Stimulated activated CD4-positive, alpha-beta T cell treated with anti-CD3 and anti-CD28 coated beads, Interleukin-1b, Interleukin-23, amount 100 ng/mL, for 1 hour (primary cell): Measurements from ENCODE around the gene UGGT2.
"Not testable (repeated sequence)": the region's sequence is repeated elsewhere in the genome, so short reads cannot be mapped to it uniquely, and the experiment has no call there.

ENCODE experiments used
- DNase-seq, 2 donors: peaks; one replicate each; pipeline ENCODE4 v3.0.0-alpha.2; 2020; ENCODE audit warnings: low read depth in 2 of 2

Gene UGGT2

DNA sequence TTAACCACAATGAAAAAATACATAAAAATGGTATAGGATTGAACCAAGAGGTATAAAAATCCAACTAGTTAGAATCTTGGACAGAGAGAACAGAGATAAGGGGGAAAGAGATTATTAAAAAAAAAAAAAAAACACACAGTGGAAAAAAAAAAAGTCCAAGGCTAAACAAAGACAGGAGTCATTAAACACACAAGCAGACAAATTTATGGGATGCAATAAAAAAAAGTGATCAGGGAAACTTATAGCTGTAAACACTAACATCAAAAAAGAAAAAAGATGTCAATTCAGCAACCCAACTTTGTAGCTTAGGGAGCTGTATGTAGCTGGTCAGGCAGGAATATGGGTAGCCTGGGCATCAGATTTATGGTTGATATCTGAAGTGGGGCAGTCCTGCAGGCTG, 247.3 kb downstream of the UGGT2 start:
- DNase-seq, result no peak

DNA sequence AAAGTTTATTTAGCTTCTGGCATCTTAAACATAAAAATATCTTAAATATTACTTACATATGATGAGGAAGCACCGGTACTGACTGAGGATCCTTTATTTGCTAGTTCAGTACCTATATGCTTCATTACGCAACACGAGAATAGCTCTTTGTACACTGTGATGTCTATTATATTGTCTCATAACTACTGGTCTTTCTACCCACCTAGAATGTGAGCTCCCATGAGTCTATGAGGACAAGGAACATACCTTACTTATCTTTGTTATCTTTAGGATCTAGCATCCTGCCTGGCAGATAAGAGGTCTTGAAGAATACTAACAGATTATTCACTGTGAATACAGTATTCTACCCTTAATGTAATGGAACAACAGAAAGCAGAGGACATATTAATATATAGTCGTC, 251.4 kb downstream of the UGGT2 start:
- no peak for DNase-seq

DNA sequence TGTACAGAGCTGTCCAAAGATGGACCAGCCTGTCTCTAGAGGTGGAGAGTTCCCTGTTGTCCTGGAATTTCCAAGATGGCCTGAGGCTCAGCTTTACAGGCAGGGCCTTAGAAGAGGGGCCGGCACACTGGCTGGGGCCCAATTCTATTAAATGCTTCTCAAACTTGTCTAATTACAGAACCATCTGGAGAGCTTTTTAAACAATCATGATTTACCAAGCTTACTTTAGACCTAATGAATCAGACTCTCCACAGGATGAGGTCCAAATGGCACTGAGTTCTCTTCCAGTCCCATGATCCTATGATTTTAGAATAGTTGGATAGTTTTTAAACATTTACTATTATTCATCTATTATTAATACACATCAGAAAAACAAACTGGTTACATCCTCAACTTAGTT, 252.8 kb downstream of the UGGT2 start:
- no peak for DNase-seq

DNA sequence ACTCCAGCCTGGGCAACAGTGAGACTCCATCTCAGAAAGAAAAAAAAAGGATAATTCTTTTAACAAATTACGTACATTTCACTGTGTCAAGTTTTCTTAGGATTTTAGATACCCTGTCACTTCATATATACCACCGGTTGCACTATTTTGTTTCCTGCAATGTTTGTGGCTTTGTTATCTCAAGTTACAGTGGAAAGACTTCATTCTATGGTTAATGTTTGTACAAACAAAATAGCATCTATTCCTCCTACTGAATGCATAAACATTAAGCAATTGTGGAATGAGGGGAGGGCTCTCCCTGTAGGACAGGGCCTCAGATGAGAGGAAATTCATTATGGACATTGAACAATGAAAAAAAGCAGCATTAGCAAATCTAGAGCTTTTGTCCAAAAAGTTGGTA, 256.2 kb downstream of the UGGT2 start:
- DNase-seq, result no peak

DNA sequence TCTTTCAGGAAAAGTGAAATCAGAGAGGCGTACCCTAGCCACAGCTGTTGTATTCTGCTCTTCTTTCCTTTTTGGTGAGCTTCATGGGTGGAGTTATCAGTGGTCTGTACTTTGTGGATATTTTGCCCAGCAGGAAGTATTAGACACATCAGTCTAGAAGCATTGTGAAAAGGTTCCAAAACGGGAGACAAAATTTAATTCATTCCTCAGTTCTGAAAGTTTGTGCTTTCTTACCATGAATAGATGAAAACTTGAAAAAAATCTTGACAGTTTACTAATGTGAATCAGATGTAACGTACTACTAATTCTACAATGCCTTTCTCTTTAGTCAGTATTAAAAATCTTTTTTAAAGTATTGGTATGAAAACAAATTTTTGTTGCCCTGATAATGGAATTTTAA, 259.4 kb downstream of the UGGT2 start:
- DNase-seq, result no peak

DNA sequence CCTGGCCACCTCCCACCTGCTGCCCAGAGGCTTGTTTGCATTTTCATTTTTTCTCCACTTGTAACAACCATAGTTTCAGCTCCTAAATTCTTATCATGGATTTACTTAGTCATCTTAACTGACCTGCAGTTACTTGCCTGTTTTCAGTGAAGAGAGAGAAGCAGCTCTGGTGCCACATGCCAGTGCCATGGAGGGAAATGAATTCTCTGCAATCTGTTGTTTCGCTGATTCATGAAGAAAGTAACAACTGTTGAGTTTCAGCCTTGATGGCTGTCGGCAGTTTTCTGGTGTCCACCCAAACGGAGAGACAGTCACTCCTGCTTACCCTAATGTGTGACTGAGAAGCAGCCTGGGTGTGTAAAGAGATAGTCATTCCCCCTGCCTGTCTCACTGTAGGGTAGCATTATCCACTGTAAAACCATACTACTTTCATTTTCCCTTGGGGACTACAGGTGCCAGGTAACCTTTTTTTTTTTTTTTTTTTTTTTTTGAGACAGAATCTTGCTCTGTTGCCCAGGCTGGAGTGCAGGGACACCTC, 260.1 kb downstream of the UGGT2 start:
- DNase-seq, result no peak

DNA sequence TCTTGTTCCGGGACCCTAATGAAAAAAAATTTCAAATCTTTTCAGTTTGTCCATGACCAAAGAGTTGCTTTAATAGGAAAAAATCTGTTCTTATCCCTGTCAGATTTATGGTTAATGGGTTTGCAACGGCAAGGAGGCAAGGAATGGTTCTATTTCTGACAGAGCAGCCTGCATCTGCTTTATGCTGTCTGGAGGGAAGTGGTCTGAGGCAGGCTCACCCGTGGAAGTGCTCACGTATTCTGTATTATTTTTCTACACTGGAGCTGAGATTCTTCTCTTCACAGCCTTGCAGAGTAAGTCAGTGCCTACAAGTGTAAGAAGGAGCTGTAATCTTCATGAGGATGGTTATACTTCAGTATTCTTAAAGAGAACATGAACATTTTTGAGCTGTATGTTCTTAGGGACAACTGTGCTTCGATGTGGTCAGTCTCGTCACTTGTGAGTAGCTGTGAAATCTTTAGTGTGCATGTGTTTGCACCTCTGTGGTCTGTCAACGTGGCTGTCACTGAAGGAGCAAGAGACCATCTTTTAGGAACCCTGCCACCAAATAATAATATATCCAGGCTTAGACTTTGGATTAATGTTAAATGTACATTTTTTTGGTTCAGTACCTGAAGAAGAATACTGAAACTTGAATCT, 262.0 kb downstream of the UGGT2 start:
- no peak for DNase-seq

DNA sequence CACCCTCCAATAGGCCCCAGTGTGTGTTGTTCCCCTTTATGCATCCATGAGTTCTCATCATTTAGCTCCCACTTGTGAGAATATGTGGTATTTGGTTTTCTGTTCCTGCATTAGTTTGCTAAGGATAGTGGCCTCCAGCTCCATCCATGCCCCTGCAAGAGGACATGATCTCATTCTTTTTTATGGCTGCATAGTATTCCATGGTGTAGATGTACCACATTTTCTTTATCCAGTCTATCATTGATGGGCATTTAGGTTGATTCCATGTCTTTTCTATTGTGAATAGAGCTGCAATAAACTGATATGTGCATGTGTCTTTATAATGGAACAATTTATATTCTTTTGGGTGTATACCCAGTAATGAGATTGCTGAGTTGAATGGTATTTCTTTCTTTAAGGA, 263.9 kb downstream of the UGGT2 start:
- not testable (repeated sequence) for DNase-seq

DNA sequence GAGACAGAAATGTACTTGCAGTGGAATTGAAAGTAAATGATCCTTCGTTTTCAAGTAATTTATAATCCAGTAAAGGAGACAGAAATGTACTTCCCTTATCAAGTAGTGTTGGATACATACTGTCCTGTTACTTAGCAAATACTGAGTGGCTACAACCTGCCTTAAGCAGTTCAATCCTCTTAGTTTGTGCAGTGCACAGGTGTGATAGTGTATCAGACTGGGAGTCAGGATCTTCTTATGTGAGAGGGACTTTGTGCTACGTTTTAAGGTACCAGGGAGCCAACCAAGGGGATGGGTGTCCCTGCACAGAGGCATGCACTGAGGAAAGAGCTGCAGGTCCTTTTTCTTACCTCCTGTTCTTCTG, 265.1 kb downstream of the UGGT2 start:
- DNase-seq, result no peak

DNA sequence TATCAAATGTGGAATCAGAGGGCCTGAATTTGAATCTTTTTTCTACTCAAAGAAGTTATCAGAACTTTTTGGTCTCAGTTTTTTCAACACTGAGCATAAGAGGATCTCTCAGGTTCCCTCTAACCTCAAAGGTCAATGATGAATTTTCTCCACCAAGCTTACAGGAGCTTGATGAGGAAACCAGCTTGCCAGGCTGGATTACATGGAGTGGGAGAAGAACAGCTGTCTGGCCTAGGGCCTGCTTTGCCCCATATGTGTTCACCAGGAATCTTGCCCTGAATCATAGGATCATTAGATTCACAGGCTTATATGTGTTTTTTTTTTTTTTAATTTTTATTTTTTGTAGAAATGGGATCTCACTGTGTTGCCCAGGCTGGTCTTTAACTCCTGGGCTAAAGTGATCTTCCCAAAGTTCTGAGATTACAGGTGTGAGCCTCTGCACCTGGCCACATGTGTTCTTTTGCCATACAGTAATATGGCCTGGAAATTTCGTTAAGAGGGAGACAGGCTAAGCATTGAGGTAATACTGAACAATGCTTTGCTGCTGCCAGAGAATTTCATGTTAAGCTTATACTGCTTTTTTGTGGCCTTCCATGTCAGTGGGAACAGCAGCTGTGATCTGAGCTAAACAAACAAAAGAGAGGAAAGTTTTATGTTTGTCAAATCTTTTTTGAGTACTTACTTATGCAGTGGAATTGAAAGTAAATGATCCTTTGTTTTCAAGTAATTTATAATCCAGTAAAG, 265.7 kb downstream of the UGGT2 start:
- DNase-seq, result no peak

DNA sequence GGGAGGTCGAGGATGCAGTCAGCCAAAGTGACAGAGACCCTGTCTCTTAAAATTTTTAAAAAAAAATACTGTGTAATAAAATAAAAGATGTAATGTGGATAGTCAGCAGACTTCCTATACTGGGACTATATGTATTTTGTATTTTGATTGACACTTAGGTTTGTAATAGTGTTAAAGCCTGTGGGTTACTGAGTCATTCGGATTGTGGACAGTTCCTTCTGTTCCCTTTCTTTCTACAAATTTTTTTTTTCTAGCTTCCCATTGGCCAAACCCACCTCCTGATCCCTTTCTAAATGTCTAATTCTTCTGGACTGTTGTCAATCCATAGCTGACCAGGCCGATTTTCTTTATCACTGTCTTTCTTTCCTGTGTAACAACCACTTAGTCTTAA, 268.3 kb downstream of the UGGT2 start:
- DNase-seq, result no peak

DNA sequence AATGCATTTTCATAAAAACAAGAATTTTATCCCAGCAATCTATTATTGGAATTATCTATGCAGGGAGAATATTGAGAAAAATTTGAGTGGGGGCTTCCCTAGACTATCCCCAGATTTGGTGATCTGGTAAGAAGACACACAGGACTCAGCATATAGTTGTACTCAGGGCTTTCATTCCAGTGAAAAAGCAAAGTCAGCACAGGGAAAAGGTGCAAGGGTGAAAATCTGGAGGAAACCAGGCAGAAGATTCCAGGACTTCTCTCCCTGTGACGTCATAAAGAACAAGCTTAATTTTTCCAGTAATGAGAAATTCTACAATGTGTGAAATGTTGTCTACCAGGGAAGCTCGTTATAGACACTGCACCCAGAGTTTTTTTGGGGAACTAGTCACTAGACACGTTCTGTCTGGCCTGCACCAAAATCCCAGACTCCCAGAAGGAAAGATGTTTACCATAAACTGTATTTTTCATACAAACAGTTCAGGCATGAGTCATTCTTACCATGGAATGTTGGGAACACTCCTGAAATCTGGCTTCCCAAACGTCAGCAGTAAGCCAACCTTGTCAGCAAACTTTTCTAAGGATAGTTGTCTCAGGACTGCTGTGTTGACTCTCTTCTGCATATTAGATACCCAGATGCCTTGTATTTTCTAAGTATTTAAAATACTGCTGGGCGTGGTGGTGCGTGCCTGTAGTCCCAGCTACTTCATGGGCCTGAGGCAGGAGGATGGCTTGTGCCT, 268.9 kb downstream of the UGGT2 start:
- DNase-seq, result no peak

DNA sequence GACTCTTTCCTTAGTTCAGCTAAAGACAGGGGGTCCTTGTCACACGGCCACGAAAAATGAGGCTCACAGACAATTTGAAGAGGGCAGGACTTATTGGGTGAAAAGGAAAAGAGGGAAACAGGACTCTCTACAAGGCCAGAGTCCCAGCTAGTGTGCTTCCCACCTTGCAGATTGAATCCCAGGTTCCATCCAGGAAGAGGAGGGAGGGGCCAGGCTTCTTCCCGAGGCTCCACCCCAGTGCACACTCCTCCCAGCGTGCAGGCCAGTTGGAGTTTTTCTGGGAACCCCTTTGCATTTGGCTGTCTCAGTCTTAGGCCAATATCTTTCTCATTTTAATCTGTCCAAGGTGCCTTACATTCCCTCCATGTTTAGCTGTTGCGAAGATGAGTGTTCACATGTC, 269.5 kb downstream of the UGGT2 start:
- no peak for DNase-seq

DNA sequence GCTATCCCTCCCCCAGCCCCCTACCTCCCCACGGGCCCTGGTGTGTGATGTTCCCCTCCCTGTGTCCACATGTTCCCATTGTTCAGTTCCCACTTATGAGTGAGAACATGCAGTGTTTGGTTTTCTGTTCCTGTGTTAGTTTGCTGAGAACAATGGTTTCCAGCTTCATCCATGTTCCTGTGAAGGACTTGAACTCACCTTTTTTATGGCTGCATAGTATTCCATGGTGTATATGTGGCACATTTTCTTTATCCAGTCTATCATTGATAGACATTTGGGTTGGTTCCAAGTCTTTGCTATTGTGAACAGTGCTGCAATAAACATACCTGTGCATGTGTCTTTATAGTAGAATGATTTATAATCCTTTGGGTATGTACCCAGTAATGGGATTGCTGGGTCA, 271.3 kb downstream of the UGGT2 start:
- not testable (repeated sequence) for DNase-seq

DNA sequence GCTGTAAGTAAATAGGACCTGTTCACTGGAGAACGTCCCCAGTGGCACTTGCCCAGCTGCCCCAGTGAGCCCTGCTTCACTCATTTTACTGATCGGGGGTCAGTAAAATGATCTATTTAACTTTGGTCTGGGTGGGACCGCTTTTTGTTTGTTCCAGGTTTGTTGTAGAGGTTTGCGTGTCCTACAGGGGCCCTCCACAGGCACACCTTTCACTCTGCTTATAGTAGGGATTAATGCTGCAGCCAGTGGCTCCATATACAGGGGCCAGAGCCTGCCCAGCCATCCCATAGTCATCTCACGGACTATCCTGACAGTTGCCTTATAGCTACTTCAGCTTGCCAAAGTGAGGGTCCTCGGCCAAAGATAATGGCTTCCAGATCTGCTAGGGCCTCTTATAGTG, 272.2 kb downstream of the UGGT2 start:
- no peak for DNase-seq

DNA sequence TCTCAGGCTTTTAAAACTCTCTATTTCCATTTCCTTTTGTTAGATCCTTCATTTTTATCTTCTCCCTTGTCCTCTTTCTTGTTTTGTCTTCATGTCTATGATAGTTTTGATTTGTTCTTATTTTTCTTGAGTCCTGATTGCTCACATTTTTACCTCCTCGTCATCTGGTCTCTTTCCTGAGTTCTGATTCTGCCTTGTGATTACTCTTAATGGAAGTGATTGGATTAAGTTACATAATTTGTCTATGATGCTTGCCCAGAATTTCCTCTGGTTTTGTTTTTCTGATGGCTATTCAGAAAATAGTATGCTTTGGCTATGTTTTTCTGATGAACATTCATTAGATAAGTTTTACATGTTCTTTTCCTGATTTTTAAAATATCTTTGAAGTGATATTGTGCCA, 273.7 kb downstream of the UGGT2 start:
- no peak for DNase-seq

DNA sequence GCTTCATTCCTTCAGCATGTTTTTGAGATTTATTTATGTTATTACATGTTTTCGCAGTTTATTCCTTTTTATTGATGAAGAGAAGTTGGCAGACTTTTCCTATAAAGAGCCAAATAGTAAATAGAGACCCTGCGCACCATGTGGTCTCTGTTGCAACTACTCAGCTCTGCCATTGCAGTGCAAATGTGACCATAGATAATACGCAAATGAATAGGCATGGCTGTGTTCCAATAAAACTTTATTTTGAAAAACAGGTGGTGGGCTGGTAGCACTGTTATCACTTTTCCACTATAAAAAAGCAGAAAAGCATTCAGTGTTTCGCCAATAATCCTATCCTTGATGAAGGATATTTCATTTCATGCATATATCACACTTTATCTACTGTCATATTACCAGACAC, 281.3 kb downstream of the UGGT2 start:
- DNase-seq, result no peak

DNA sequence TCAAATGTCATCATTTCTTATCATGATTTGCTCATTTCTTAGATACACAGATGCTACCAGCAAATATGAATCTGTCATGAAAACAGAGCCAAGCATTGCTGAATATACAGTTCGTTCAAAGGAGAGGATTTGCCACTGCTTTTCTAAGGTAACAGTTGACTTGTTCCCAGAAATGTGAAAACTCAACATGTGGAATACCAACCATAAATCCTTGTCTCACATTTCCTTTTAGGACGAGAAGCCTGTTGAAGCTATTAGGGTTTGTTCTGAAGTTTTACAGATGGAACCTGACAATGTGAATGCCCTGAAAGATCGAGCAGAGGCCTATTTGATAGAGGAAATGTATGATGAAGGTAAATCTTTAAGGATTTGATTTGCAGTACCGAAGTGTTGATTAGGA, 289.6 kb downstream of the UGGT2 start:
- DNase-seq, result no peak

DNA sequence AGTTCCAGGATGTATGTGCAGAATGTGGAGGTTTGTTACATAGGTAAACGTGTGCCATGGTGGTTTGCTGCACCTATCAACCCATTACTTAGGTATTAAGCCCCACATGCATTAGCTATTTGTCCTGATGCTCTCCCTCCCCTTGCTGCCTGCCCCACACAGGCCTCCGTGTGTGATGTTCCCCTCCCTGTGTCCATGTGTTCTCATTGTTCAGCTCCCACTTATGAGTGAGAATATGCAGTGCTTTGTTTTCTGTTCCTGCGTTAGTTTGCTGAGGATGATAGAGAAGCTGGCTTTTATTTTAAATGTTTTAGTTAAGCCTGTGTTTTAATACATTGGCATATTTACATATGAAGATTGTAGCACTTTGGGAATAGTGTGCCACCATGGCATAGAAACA, 290.6 kb downstream of the UGGT2 start:
- not testable (repeated sequence) for DNase-seq

DNA sequence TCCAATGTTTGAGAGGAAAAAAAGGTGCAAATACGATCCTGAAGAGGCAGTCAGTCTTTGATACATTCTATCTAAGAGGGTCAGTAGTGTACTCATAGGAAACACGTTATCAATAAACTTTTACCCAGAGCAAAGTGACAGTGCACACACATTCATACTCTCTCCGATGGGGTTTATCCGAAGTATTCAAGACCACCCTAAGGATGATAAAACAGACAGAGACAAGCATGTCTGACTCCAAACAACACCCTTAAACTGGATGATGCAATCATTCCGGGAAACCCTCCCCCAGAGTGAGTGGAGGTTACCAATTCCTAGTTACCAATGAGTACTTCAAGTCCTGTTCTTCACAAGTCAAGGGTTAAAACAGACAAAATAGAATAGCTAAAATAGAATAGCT, 297.1 kb downstream of the UGGT2 start:
- DNase-seq, result no peak

DNA sequence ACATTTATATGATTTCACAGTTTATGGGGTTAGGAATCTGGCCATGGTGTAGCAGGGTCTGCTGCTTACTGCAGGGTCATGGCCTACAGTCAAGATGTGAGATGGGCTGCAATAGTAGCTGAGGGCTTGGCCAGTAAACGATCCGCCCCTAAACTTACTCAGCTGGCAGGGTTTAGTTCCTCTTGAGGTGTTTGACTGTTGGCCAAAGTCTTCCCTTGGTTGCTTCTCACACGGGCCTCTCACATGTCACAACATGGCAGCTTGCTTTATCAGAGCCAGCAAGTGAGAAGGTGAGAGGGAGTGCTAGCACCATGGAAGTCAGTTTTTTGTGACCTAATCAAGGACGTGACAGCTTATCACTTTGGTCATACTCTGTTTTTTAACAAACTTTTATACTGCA, 299.1 kb downstream of the UGGT2 start:
- no peak for DNase-seq

DNA sequence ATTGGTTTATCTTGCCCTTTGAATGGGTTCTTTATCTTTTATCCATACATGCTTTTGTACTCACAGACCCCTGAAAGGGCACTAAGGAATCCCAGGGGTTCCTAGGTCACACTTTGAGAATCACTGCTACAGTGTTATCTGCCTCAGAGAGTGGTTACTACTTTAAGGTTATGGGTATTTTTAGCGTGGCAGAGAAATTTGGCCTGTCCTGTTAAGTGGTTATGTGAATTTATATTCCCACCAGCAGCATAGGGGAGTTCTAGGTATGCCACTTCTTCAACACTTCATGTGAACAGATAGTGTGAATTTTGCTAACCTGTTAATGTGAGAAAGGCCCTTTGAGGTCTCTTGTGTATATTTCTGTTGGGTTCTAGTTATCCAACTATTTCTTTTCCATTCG, 300.5 kb downstream of the UGGT2 start:
- no peak for DNase-seq
